ENCODE results near the gene TIPARP.

GRCh38 chr3:156628836-156629618 is 45.4 kb upstream of the TIPARP start:
- TF ChIP-seq CTCF (IDR thresholded peaks at IDR 0.05; ENCODE audit: low read length) (no peak), EZH2 (IDR thresholded peaks at IDR 0.05; ENCODE audit: borderline replicate concordance, low read length) (no peak)

Measured in OCI-LY1 (cell line).